UCSD-AML1 (cell line): Measurements from ENCODE around the gene NXN.
"Not testable (repeated sequence)": the region's sequence is repeated elsewhere in the genome, so short reads cannot be mapped to it uniquely, and the experiment has no call there.

Experiments
- DNase-seq: peaks from one replicate; lab custom pipeline; 2025; ENCODE audit not compliant: unreplicated experiment; lab: John Stamatoyannopoulos, UW

NXN gene

DNA sequence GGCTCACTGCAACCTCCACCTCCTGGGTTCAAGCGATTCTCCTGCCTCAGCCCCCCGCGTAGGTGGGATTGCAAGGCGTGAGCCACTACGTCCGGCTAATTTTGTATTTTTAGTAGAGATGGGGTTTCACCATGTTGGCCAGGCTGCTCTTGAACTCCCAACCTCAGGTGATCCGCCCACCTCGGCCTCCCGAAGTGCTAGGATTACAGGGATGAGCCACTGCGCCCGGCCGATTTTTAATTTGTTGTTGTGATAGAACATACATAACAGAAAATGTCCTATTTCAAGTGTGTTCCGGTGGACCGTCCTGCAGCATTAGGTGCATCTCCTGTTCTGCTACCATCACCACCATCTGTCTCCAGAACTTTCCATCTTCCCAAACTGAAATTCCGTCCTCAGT is 55.3 kb downstream of the NXN start:
- not testable (repeated sequence) for DNase-seq

- DNase-seq = no peak
Measured at GRCh38 chr17:923633-924032, 55.9 kb downstream of the NXN start.

DNA sequence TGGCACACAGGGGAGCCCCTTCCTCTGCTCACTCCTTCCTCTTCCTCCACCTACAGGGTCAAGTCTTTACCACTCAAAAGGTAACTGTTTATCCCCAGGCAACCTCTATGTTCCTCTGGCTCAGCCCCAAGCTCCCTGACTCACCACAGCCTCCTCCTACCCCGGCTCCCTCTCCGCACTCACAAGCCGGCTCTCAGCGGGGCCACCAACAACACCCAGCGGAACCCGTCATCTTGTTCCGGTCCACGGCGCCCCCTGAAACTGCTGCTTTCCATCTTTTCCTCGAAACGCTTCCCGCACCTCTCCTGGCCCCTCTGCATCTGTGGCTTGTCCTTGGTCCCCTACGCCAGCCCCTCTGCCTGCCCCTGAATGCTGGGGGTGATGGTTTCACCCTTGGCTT is 58.4 kb downstream of the NXN start:
- no peak for DNase-seq

DNA sequence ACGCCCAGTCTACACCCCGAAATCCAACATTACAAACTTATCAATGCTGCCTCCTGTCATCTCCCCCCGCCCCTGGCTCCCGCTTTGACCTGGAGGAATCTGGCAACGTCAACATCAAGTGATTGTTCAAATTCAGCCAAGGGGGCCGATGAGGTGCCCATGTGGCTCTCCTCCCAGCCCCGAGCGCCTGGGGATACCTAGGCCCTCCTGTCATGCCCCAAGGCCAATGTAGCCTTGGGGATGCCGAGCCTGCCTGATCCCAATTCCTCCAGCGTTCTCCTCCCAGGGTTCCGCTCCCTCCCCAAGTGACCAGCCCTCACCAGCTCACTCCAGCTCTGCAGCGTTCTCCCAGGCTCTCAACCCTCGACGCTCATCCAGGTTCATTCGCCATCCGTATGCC is 59.4 kb downstream of the NXN start:
- no peak for DNase-seq

- DNase-seq = no peak
Measured at GRCh38 chr17:917941-918740, 61.4 kb downstream of the NXN start.

DNA sequence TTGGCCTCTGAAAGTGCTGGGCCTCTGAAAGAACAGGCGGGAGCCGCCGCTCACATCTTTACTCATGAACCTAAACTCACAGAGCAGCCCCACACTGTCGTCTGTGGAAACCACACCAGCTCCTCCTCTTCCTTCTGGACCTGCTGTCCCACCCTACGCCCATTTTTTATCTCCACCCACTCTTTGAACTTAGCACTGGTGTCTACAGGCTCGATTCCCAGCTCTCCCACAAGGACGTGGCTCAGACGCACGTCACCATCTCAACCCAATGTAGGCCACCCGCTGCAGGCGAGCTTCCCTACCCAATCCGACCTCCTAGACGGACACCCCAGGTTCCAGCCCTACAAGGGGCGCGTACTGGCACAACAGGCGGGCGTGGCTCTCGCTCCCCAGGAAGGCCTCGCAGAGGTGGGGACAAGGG is 62.2 kb downstream of the NXN start:
- no peak for DNase-seq

DNA sequence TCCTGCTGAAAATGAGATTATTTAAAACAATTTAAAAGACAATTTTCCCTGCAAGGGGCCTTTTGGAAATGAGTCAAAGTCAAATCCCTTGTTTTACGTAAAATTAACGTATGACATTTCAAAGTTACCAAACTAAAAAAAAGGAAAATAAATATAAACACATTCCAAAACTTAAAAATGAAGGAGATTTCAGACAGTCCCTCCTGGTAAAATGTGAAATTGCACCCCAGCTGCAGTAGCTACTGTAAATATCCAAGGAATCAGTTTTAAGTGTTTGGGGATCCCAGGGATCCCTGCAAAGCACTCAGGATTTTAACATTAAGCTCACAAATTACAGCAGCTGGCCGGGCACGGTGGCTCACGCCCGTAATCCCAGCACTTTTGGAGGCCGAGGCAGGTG is 63.3 kb downstream of the NXN start:
- no peak for DNase-seq

DNA sequence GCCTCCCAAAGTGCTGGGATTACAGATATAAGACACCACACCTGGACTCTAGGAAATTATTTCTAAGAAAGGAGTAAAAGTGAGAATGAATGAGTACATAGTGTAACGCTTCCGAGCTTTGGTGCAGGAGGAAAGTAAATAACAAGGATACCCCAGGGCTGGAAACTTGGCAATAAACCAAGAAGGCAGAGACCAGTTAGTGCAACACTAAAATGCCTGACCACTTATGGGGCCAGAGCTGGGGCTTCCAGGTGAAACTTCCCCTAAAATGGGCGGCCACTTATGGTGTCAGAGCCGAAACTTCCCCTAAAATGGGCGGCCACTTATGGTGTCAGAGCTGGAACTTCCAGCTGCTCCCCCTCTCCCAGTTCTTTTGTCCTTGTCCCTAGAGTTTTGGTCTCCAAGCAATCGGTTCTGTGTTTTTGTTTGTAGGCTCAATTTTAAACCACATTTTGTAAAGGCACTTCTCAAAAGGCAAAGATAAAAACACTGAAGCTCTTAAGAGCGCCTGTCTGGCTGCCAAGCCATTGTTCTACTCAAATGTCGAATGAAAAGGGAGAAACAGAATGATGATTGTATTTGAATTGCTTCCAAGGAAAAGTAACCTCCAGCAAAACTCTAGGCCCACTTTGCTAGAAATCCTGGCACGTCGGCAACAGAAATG is 63.9 kb downstream of the NXN start:
- DNase-seq = no peak

- DNase-seq = no peak
Measured at GRCh38 chr17:914561-914960, 65.0 kb downstream of the NXN start.

GRCh38 chr17:913207-913606 is 66.4 kb downstream of the NXN start:
- no peak for DNase-seq

GRCh38 chr17:909642-910323 is 69.8 kb downstream of the NXN start:
- DNase-seq = no peak

GRCh38 chr17:907725-908124 is 71.9 kb downstream of the NXN start:
- DNase-seq = no peak

- not testable (repeated sequence) for DNase-seq
Measured at GRCh38 chr17:905708-906107, 73.9 kb downstream of the NXN start.

GRCh38 chr17:903691-904481 is 75.7 kb downstream of the NXN start:
- no peak for DNase-seq

DNA sequence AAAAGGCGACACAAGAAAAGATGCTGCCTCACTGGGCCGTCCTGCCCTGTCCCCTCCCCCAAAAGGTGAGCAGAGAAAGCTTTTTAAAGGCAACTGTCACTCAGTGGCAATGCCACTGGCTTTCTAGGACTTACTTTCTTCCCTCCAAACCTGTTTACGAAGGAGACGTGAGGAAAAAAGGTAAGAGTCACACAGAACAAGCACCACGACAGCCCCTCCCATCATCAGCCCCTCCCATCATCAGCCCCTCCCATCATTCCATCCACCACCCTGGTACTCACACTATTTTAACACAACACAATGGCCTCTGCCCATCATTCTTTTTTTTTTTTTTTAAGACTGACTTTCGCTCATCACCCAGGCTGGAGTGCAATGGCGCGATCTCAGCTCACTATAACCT is 77.1 kb downstream of the NXN start:
- no peak for DNase-seq

GRCh38 chr17:901964-902363 is 77.6 kb downstream of the NXN start:
- no peak for DNase-seq

- DNase-seq = no peak
Measured at GRCh38 chr17:901191-901950, 78.2 kb downstream of the NXN start.

- no peak for DNase-seq
Measured at GRCh38 chr17:900336-900934, 79.1 kb downstream of the NXN start.

- DNase-seq = no peak
Measured at GRCh38 chr17:897970-898619, 81.5 kb downstream of the NXN start.
